Right cardiac atrium (tissue), 5 donors: ENCODE measurements around the gene HTR3A. TPM values are rescaled to one million over a fixed set of nuclear protein-coding genes. Genes with fewer than 3 reads are reported as not detected.

Experiments
- ATAC-seq, 2 donors: fragments of 200-7000 bp; cut with Tn5 transposase; one replicate each; pipeline versions ENCODE4 v1.8.0 to v1.9.1; 2020; ENCODE audit warnings: moderate library complexity in 2 of 2, mild to moderate bottlenecking in 1 of 2
- DNase-seq, 3 donors: peaks; one replicate each; pipeline ENCODE4 v3.0.0-alpha.2; 2020
- H3K27ac ChIP-seq: one replicate; pipeline ENCODE4 v1.5.1; 2013; ENCODE audit warnings: mild to moderate bottlenecking, low read length, control low read depth, moderate library complexity
- H3K27me3 ChIP-seq: one replicate; pipeline ENCODE4 v1.6.1; 2013; ENCODE audit not compliant: control insufficient read depth, insufficient read depth
- H3K4me1 ChIP-seq: one replicate; pipeline ENCODE4 v1.6.1; 2013; ENCODE audit warnings: low read length; ENCODE audit not compliant: control insufficient read depth, insufficient read depth
- H3K4me3 ChIP-seq: one replicate; pipeline ENCODE4 v1.5.1; 2013; ENCODE audit warnings: low read length, control low read depth
- H3K9me3 ChIP-seq: one replicate; pipeline ENCODE4 v1.6.1; 2013; ENCODE audit warnings: low read length; ENCODE audit not compliant: control insufficient read depth
- WGBS: extraction: QIAGEN DNeasy Blood & Tissue Kit; methylation state at CpG from one replicate; pipeline ENCODE4 v1.1.7; 2013; 5-methylcytosine and 5-hydroxymethylcytosine counted together
- intact Hi-C, 4 donors: fragments of 100-400 bp; cut with DNase I; formaldehyde crosslinking; loops; one replicate each; pipeline versions ENCODE4 v1.11.0 to v1.14.0; 2022 to 2023
- polyA plus RNA-seq: library from polyadenylated mRNA; stranded (reverse); fragments of 200-250 nt; gene quantifications from one replicate; pipeline ENCODE4 v1.2.3, GENCODE V29; 2013
- total RNA-seq, 4 donors: library from RNA; stranded (reverse); fragmentation: NEBNext Ultra II Directional; extraction: Animal tissue kit (Norgen Biotek cat#: 25700); gene quantifications; one replicate each; pipeline ENCODE4 v1.2.1, GENCODE V29; 2021
- donor health status: healthy with polysubstance abuse.
- donor health status: DM: no; HTN: yes; CAD: no.
- donor health status: DM: no; HTN: no; CAD: no.
- donor health status: DM: no; HTN: yes; CAD: no; lungs with severe emphysema.
- donor health status: DM: yes; HTN: yes; CAD: no.

HTR3A gene
- total and polyA plus RNA-seq, 5 donors = 0.09 TPM; not detected in 4

DNA sequence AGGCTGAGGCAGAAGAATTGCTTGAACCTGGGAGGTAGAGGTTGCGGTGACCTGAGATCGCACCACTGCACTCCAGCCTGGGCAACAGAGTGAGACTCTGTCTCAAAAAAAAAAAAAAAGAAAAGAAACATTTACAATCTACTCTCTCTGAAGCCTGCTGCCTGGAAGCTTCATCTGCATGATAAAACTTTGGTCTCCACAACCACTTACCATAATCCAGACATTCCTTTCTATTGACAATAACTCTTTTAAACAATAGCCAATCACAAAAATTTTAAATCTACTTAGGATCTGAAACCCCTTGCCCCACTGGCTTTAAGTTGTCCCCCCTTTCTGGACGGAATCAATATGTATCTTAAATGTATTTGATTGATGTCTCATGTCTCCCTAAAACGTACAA is 25.0 kb upstream of the HTR3A start:
- Histone ChIP-seq H3K4me3 (no peak overlapping the region), H3K27me3 (peaks cover 2% of the 10 kb centered on the region), H3K27ac (no peak overlapping the region), H3K4me1 (no peaks in the 10 kb centered on the region), H3K9me3 (no peaks in the 10 kb centered on the region)
- WGBS = 76% methylated on average over 4 of the region's 4 CpGs
- DNase-seq (no peak), ATAC-seq (no peak)
- intact Hi-C loops = no loop called here

- intact Hi-C loops = no loop called here
- Histone ChIP-seq H3K4me3 (no peak overlapping the region), H3K27me3 (peaks cover 2% of the 10 kb centered on the region), H3K27ac (no peak overlapping the region), H3K9me3 (no peaks in the 10 kb centered on the region), H3K4me1 (no peaks in the 10 kb centered on the region)
- 50% methylated on average over 5 of the region's 5 CpGs for WGBS
- no peak for ATAC-seq
- DNase-seq = no peak
Observed at GRCh38 chr11:113951537-113951936, 23.4 kb upstream of the HTR3A start.

DNA sequence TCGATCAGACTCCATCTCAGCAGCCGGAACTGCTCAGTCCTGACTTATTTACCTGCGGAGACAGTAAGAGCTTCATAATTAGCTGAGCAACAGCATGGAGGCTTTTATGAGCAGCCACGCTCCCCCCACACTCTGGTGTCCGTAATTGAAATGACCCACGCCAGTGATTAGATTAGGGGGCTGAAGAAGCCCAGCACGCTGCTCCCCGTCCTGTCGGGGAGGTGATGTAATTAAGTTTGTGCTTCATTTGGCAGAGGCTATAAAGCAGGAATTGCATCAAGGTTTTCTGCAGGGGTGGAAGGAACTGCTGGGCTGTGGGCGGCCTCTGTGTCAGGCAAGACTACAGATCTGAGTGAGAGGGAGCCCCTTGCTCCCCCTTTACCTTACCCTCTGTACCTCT is 22.8 kb upstream of the HTR3A start:
- DNase-seq (no peak), ATAC-seq (no peak)
- intact Hi-C loops = no loop called here
- peaks cover 2% of the 10 kb centered on the region for H3K27me3 ChIP-seq
- H3K9me3 ChIP-seq = no peaks in the 10 kb centered on the region
- no peaks in the 10 kb centered on the region for H3K4me1 ChIP-seq
- no peak overlapping the region for H3K27ac ChIP-seq
- H3K4me3 ChIP-seq = no peak overlapping the region
- 43% methylated on average over 10 of the region's 10 CpGs for WGBS

- Histone ChIP-seq H3K27me3 (peaks cover 2% of the 10 kb centered on the region), H3K9me3 (no peaks in the 10 kb centered on the region), H3K4me1 (no peaks in the 10 kb centered on the region), H3K27ac (no peak overlapping the region), H3K4me3 (no peak overlapping the region)
- intact Hi-C loops = no loop called here
- DNase-seq (no peak), ATAC-seq (no peak)
- 75% methylated on average over 10 of the region's 10 CpGs for WGBS
Observed at GRCh38 chr11:113952588-113952987, 22.3 kb upstream of the HTR3A start.

DNA sequence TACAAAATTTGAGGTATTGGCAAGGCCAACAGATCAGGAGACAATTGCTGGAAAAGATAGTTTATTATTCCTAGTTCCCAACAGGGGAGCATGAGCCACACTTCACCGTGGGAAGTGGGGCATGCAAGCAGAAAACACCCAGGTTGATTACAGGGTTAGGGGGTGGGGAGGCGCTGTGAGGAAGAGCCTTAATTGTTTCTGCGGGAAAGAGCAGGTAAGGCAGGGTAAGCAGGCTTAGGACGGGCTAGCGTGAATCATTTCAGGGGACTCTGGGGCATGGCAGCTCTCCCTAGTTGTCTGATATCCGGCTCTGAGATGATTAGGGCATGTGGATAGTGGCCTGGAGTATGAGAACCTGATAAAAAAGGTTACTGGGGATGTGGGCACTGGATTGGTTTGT is 20.7 kb upstream of the HTR3A start:
- intact Hi-C loops = no loop called here
- peaks cover 2% of the 10 kb centered on the region for H3K27me3 ChIP-seq
- H3K4me3 ChIP-seq = no peak overlapping the region
- 37% methylated on average over 6 of the region's 6 CpGs for WGBS
- DNase-seq = no peak
- H3K9me3 ChIP-seq = no peaks in the 10 kb centered on the region
- ATAC-seq = no peak
- H3K27ac ChIP-seq = no peak overlapping the region
- no peaks in the 10 kb centered on the region for H3K4me1 ChIP-seq

DNA sequence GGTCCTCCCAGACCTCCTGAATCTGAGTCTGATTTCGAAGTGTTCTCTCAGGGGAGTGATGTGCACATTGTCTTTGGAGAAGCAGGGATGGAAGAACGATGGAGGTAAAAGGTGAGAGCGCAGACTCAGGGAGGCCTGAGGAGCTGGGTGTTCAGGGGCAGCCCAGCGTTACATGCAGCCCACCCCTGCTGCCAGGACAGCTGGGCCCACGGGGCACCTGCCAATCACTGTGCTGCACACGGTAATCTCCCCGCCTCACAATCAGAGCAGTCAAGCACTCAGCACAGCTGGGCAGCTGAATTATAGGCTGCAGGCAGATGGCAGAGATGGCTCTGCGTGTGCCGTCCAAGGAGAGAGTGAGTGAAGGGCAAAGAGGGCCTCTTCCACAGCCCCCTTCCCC is 17.9 kb upstream of the HTR3A start:
- Histone ChIP-seq H3K27ac (no peak overlapping the region), H3K4me3 (no peak overlapping the region), H3K27me3 (peaks cover 2% of the 10 kb centered on the region), H3K4me1 (no peaks in the 10 kb centered on the region), H3K9me3 (no peaks in the 10 kb centered on the region)
- intact Hi-C loops = no loop called here
- 56% methylated on average over 9 of the region's 9 CpGs for WGBS
- DNase-seq = no peak
- ATAC-seq = no peak

GRCh38 chr11:113960702-113961330 is 14.1 kb upstream of the HTR3A start:
- no peak for ATAC-seq
- intact Hi-C loops = no loop called here
- 64% methylated on average over 9 of the region's 9 CpGs for WGBS

GRCh38 chr11:113967361-113967760 is 7.5 kb upstream of the HTR3A start:
- ATAC-seq (no peak), DNase-seq (no peak)
- Histone ChIP-seq H3K27ac (no peak overlapping the region), H3K4me1 (no peaks in the 10 kb centered on the region), H3K9me3 (no peaks in the 10 kb centered on the region), H3K4me3 (no peak overlapping the region), H3K27me3 (no peaks in the 10 kb centered on the region)
- intact Hi-C loops = no loop called here
- 38% methylated on average over 1 of the region's 1 CpG for WGBS

More at GRCh38 chr11:113960702-113961330, 14.1 kb upstream of the HTR3A start:
- no peaks in the 10 kb centered on the region for H3K9me3 ChIP-seq
- DNase-seq = no peak
- H3K4me1 ChIP-seq = no peaks in the 10 kb centered on the region
- no peak overlapping the region for H3K27ac ChIP-seq
- no peak overlapping the region for H3K4me3 ChIP-seq
- no peaks in the 10 kb centered on the region for H3K27me3 ChIP-seq

GRCh38 chr11:113971506-113972195 is 3.3 kb upstream of the HTR3A start:
- Histone ChIP-seq H3K9me3 (no peaks in the 10 kb centered on the region), H3K4me1 (peaks cover 7% of the 10 kb centered on the region), H3K4me3 (no peak overlapping the region), H3K27me3 (no peaks in the 10 kb centered on the region), H3K27ac (no peak overlapping the region)
- 74% methylated on average over 15 of the region's 15 CpGs for WGBS
- intact Hi-C loops = no loop called here
- ATAC-seq = no peak
- DNase-seq = no peak

DNA sequence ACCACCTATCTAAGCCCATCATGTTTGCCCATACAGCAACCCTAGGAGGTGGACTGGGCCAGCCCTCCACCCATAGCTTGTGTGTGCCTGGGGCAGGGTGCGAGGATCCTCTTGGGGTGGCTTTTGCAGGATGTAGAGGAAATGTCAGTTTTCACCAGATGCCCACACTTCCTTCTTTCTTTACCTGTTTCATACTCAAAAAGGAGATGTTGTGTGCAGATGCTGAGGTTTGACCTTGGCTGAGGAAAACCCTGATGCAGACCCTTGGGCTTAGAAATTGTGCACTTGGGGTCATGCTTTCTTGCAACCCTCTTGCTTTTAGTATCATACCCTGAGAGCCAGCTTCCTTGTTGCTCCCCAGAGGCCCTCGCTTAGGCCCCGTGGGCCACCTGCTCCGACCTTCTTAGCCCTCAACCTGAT is 2.2 kb downstream of the HTR3A start:
- no peak for DNase-seq
- no peak overlapping the region for H3K4me3 ChIP-seq
- H3K27me3 ChIP-seq = no peaks in the 10 kb centered on the region
- WGBS = 73% methylated on average over 4 of the region's 4 CpGs
- peaks cover 7% of the 10 kb centered on the region for H3K4me1 ChIP-seq
- no peak for ATAC-seq
- intact Hi-C loops = no loop called here
- H3K9me3 ChIP-seq = no peaks in the 10 kb centered on the region
- no peak overlapping the region for H3K27ac ChIP-seq

GRCh38 chr11:113977701-113978100 is 2.8 kb downstream of the HTR3A start:
- 87% methylated on average over 11 of the region's 11 CpGs for WGBS
- no peak for ATAC-seq
- intact Hi-C loops = no loop called here
- H3K9me3 ChIP-seq = no peaks in the 10 kb centered on the region
- no peak overlapping the region for H3K4me3 ChIP-seq
- no peaks in the 10 kb centered on the region for H3K27me3 ChIP-seq
- DNase-seq = no peak
- no peak overlapping the region for H3K27ac ChIP-seq
- H3K4me1 ChIP-seq = peaks cover 7% of the 10 kb centered on the region
